PFSK-1 (cell line): ENCODE results near the gene ATP6V1G2.

Experiments
- TAF1 ChIP-seq: IDR thresholded peaks from 2 replicates; pipeline ENCODE4 v1.6.1; 2012; ENCODE audit warnings: low read length, control low read depth, borderline replicate concordance; ENCODE audit not compliant: insufficient read depth
- TF ChIP-seq, protein P1 (sequence below), 2 experiments: IDR thresholded peaks; 2 replicates each; pipeline versions ENCODE4 v1.6.1 to v1.8.0; 2011 to 2012; ENCODE audit warnings: low read depth in 2 of 2, low read length in 2 of 2, control low read depth in 1 of 2, inconsistent platforms in 1 of 2, mild to moderate bottlenecking in 1 of 2, moderate library complexity in 1 of 2; ENCODE audit not compliant: insufficient read depth in 1 of 2

DNA sequence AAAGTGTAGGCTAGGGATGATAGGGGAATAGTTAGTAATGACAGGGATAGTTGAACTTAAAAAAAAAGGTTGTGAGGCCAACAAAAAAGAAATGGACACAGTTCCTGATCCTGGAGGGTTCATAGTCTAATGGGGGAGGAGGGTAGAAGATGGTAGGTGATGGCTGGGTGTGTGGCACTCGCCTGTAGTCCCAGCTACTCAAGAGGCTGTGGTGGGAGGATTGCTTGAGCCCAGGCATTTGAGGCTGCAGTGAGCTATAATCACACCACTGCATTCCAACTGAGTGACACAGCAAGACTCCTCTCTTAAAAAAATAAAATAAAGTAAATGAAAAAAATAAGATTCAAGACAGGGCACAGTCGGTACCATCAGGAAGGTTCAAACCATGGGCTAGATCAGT lies 50.8 kb downstream of the ATP6V1G2 start:
- TF ChIP-seq TAF1, result no peak
- TF ChIP-seq, protein P1, sequence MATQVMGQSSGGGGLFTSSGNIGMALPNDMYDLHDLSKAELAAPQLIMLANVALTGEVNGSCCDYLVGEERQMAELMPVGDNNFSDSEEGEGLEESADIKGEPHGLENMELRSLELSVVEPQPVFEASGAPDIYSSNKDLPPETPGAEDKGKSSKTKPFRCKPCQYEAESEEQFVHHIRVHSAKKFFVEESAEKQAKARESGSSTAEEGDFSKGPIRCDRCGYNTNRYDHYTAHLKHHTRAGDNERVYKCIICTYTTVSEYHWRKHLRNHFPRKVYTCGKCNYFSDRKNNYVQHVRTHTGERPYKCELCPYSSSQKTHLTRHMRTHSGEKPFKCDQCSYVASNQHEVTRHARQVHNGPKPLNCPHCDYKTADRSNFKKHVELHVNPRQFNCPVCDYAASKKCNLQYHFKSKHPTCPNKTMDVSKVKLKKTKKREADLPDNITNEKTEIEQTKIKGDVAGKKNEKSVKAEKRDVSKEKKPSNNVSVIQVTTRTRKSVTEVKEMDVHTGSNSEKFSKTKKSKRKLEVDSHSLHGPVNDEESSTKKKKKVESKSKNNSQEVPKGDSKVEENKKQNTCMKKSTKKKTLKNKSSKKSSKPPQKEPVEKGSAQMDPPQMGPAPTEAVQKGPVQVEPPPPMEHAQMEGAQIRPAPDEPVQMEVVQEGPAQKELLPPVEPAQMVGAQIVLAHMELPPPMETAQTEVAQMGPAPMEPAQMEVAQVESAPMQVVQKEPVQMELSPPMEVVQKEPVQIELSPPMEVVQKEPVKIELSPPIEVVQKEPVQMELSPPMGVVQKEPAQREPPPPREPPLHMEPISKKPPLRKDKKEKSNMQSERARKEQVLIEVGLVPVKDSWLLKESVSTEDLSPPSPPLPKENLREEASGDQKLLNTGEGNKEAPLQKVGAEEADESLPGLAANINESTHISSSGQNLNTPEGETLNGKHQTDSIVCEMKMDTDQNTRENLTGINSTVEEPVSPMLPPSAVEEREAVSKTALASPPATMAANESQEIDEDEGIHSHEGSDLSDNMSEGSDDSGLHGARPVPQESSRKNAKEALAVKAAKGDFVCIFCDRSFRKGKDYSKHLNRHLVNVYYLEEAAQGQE (IDR thresholded peaks at IDR 0.05; ENCODE audit: insufficient read depth in 1 of 2, low read depth in 2 of 2, low read length in 2 of 2), result no peak
